ENCODE measurements around the gene LMTK2.

LMTK2 gene

DNA sequence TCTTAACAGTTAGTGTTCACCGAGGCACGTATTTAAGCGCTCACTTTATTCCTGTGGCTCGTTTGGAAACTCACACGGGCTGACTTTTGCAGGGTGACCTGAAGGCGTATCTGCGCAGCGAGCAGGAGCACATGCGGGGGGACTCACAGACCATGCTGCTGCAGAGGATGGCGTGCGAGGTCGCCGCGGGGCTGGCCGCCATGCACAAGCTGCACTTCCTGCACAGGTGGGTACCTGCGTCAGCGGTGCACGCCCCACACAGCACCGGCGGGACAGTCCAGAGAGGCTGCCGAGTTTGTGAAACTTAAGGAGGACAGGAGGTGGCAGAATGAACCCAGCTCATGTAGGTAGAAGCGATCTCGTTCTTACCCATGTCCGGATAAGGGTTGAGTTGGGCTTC, 64.8 kb downstream of the LMTK2 start:
- H3K27me3 ChIP-seq (ENCODE audit: control insufficient read depth, insufficient read depth, low read length): no peaks in the 10 kb centered on the region
- H3K4me1 ChIP-seq (ENCODE audit: control insufficient read depth, insufficient read depth, low read length): no peaks in the 10 kb centered on the region
- no peak overlapping the region for H3K27ac ChIP-seq (ENCODE audit: low read depth, low read length)
- H3K4me3 ChIP-seq (ENCODE audit: low read length): no peak overlapping the region
- H3K9ac ChIP-seq (ENCODE audit: low read length): no peak overlapping the region
- H3K36me3 ChIP-seq (ENCODE audit: control insufficient read depth, insufficient read depth, low read length): peaks cover 5% of the 10 kb centered on the region

DNA sequence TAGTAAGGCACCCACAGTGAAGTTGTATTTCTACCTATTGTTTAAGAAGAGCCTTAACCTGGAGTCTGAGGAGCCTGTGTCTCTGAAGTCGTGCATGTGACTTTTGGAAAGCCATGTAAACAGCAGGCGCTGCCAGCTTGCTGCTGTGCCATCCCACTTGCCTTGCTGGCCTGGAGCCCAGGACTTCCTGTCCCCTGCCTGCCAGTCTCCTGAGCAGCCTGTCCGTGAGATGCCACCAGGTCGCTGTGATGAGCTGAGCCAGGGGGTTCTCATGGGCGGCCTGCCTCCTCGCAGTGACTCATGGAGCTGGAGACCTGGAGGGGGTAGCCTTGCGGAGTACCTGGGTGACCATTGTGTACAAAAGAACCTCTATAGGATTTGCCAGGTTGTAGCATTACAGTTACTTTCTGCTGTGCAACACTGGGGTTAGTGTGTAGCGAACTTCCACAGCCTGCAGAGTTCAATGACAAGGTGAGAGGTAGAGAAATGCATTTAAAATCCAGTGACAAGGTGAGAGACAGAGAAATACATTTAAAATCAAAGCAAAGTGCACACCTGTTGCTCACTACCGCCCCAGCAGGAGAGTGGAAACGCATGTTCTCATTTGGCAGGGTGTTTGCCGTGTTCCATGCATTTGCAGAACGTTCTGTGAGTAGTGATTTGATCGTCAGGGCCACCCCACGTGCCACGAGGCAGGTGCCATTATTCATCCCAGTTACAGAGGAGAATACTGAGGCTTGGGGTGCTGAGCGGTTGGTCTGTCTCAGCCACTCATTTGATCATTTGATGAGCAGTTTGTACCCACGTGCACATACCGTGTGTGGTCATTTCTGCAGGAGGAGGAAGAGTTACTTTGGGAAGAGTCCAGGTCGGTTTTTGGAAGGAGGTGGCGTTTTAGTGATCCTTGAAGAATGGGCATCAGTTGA, 67.9 kb downstream of the LMTK2 start:
- Histone ChIP-seq H3K27me3 (ENCODE audit: control insufficient read depth, insufficient read depth, low read length) (no peaks in the 10 kb centered on the region), H3K27ac (ENCODE audit: low read depth, low read length) (no peak overlapping the region), H3K4me1 (ENCODE audit: control insufficient read depth, insufficient read depth, low read length) (no peaks in the 10 kb centered on the region), H3K4me3 (ENCODE audit: low read length) (no peak overlapping the region), H3K36me3 (ENCODE audit: control insufficient read depth, insufficient read depth, low read length) (peaks cover 8% of the 10 kb centered on the region), H3K9ac (ENCODE audit: low read length) (no peak overlapping the region)

DNA sequence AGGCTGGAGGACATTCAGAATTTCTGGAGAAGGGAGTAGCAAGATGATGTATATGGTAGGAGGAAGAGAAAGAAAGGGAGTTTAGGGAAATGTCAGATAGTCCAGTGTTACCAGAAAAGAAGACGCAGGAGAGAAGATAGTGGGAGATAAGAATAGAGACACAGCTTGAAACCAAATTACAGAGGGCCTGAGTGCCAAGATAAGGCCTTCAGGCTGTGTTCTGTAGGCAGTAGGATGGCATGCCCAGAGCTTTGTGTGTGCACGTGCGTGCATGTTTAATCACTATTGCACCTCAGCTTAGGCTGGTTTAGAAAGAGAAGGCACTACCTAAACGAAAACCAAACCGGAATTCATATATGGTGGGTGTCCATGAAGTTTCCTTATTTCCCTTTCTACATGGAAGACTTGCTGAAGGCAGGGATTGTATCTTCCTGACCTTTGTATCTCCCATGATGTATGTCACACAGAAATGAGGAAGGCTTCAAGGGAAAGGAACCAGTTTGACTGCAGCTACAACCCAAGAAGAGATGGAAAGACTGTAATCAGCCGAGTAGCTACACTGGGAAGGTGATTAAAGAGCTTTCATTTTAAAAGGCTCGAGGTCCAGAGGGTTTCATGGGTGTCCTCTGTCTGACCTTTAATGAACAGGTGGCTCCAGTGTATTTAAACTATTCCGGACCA, 68.7 kb downstream of the LMTK2 start:
- H3K36me3 ChIP-seq (ENCODE audit: control insufficient read depth, insufficient read depth, low read length): peaks cover 8% of the 10 kb centered on the region

DNA sequence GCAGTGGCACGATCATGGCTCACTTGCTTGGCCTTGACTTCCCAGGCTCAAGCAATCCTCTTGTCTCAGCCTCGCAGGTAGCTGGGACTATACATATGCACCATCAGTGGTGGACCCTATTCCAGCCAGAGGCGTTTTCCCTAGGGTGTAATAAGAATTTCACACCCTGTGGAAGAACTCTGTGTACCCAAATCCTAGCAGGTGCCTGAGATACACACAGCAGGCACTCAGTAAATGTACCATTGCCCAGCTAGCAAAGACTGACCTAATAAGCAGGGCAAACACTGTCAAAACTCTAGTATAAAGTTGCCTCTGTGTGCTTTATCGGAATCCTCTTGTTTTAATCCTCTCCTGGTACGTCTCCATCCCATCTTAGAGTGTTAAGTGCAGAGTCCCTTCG, 70.9 kb downstream of the LMTK2 start:
- peaks cover 3% of the 10 kb centered on the region for H3K36me3 ChIP-seq (ENCODE audit: control insufficient read depth, insufficient read depth, low read length)
- H3K4me3 ChIP-seq (ENCODE audit: low read length): no peak overlapping the region
- H3K27me3 ChIP-seq (ENCODE audit: control insufficient read depth, insufficient read depth, low read length): no peaks in the 10 kb centered on the region
- H3K9ac ChIP-seq (ENCODE audit: low read length): no peak overlapping the region
- no peaks in the 10 kb centered on the region for H3K4me1 ChIP-seq (ENCODE audit: control insufficient read depth, insufficient read depth, low read length)
- H3K27ac ChIP-seq (ENCODE audit: low read depth, low read length): no peak overlapping the region

More for the DNA sequence above, 68.7 kb downstream of the LMTK2 start:
- Histone ChIP-seq H3K4me1 (ENCODE audit: control insufficient read depth, insufficient read depth, low read length) (no peaks in the 10 kb centered on the region), H3K27ac (ENCODE audit: low read depth, low read length) (no peak overlapping the region), H3K27me3 (ENCODE audit: control insufficient read depth, insufficient read depth, low read length) (no peaks in the 10 kb centered on the region), H3K9ac (ENCODE audit: low read length) (no peak overlapping the region), H3K4me3 (ENCODE audit: low read length) (no peak overlapping the region)

DNA sequence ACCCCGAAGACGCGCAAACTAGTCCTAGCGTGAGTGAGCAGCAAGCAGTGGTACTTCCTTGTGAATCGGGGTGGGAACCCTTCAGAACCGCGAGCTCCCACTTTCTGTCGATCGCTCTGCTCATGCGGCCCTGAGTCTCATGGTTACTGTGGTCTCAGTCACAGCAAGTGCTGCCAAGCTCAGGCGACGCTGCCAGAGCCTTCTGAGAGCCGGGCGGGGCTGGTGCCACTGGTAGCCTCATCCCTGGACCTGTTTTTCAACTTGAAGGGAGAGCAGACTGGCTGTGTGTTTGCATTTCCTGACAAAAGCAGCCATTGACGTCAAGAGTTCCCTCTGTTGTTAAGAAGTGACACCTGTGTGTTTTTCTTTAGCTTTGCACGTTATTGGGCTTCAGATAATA, 71.7 kb downstream of the LMTK2 start:
- no peaks in the 10 kb centered on the region for H3K27me3 ChIP-seq (ENCODE audit: control insufficient read depth, insufficient read depth, low read length)
- peaks cover 3% of the 10 kb centered on the region for H3K36me3 ChIP-seq (ENCODE audit: control insufficient read depth, insufficient read depth, low read length)
- H3K9ac ChIP-seq (ENCODE audit: low read length): no peak overlapping the region
- H3K4me3 ChIP-seq (ENCODE audit: low read length): no peak overlapping the region
- no peak overlapping the region for H3K27ac ChIP-seq (ENCODE audit: low read depth, low read length)
- H3K4me1 ChIP-seq (ENCODE audit: control insufficient read depth, insufficient read depth, low read length): no peaks in the 10 kb centered on the region

DNA sequence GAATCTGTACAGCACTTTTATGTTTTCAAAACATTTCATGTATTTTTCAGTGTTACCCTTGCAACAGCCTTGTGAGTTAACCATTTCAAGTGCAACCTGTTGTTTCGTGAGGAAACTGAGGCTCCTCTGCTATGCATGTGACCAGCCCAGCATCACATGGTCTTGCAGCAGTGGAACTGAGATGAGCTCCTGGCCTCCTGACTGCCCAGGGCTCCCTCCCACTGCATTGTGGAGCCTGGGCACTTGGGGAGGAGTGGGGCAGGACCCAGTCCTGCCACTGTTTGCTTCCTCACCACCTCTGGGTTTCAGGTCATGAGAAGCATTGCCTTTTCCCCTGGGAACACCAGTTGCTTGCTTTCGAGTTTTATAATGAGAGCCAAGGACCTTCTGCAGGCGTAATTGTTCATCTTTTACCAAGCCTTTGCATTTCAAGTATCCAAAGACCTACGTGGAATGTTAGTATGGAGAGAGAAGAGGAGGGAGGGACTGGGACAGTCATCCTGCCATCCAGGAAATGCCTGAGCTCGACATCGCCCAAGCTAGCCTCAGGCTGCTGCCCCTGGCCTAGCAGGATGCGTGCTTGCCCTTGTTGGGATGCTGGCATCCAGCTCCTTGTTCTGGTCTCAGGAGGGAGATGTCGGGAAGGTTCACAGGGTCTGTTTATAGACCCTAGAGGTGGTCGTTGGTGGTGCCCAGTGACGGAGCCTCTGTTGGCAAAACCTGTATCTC, 72.3 kb downstream of the LMTK2 start:
- Histone ChIP-seq H3K9ac (ENCODE audit: low read length) (no peak overlapping the region), H3K27ac (ENCODE audit: low read depth, low read length) (no peak overlapping the region), H3K36me3 (ENCODE audit: control insufficient read depth, insufficient read depth, low read length) (peaks cover 3% of the 10 kb centered on the region), H3K4me1 (ENCODE audit: control insufficient read depth, insufficient read depth, low read length) (no peaks in the 10 kb centered on the region), H3K4me3 (ENCODE audit: low read length) (no peak overlapping the region), H3K27me3 (ENCODE audit: control insufficient read depth, insufficient read depth, low read length) (no peaks in the 10 kb centered on the region)

DNA sequence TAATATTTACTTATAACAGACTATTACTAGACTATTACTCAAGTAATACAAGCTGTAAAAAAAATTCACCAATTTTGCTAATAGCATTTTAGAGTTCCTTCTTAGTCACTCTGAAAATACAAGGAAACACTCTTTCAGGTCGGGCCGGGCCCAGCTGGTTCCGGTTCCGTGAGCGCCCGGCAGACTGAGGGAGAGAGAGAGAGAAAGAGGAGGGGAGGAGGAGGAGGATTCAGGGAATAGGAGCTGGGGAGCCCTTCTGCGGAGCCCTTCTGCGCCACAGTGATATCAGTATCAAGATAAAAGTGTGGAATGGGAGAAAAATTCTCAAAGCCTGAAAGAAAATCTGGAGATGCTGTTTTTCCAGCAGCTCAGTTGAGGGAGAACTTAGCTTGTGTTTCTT, 74.1 kb downstream of the LMTK2 start:
- Histone ChIP-seq H3K4me1 (ENCODE audit: control insufficient read depth, insufficient read depth, low read length) (no peaks in the 10 kb centered on the region), H3K27me3 (ENCODE audit: control insufficient read depth, insufficient read depth, low read length) (no peaks in the 10 kb centered on the region), H3K4me3 (ENCODE audit: low read length) (no peak overlapping the region), H3K9ac (ENCODE audit: low read length) (no peak overlapping the region), H3K27ac (ENCODE audit: low read depth, low read length) (no peak overlapping the region), H3K36me3 (ENCODE audit: control insufficient read depth, insufficient read depth, low read length) (peaks cover 3% of the 10 kb centered on the region)

DNA sequence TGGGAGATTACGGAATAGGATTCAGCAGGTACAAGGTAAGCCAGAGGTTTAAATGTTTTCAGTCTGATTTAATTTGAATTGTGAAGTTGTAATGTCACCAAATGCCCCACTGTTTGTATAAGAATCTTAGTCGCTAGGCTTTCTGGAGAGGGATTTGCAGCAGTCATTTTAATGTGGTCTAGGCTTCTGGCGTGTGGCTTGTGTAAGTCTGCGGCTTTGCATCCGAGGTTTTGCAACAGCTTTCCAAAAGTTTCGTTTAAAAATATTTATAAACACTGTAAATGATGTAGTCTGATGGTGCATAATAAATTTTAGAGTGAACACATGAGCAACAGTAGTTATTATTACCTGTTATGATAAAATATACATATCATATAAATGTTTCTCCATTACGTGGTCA, 78.4 kb downstream of the LMTK2 start:
- H3K9ac ChIP-seq (ENCODE audit: low read length): no peak overlapping the region
- H3K4me3 ChIP-seq (ENCODE audit: low read length): no peak overlapping the region
- peaks cover 5% of the 10 kb centered on the region for H3K36me3 ChIP-seq (ENCODE audit: control insufficient read depth, insufficient read depth, low read length)
- H3K27me3 ChIP-seq (ENCODE audit: control insufficient read depth, insufficient read depth, low read length): no peaks in the 10 kb centered on the region
- no peak overlapping the region for H3K27ac ChIP-seq (ENCODE audit: low read depth, low read length)
- H3K4me1 ChIP-seq (ENCODE audit: control insufficient read depth, insufficient read depth, low read length): no peaks in the 10 kb centered on the region

DNA sequence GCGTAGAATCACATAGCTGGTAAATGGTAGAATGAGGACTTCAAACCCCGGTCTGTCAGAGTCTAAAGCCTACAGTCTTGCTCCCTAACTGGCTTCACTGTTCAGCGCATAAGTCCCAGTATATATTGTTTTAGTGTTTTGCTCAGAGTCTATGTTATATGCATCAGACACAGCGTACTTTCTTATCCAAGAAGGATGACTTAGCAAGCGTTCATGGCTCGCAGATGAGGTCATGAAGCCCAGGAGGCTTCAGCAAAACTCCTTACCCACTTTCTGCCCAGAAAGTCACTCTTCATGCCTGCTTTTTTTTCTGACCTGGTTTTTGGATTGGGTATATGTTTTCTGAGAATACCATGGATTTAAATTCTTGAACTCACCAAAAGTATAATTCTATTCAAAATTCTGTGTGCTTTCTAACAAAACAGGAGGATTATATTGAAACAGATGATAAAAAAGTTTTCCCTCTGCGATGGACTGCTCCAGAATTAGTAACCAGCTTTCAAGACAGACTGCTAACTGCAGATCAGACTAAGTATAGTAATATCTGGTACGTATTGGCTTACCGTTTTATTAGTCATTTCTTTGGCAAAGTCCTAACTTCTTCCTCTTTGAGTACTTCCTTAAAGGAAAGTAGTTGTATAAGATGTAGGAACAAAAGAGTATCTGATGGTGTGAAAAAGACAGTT, 79.9 kb downstream of the LMTK2 start:
- Histone ChIP-seq H3K27ac (ENCODE audit: low read depth, low read length) (peak overlapping the region; percentile 25), H3K27me3 (ENCODE audit: control insufficient read depth, insufficient read depth, low read length) (no peaks in the 10 kb centered on the region), H3K4me1 (ENCODE audit: control insufficient read depth, insufficient read depth, low read length) (no peaks in the 10 kb centered on the region), H3K36me3 (ENCODE audit: control insufficient read depth, insufficient read depth, low read length) (peaks cover 5% of the 10 kb centered on the region), H3K4me3 (ENCODE audit: low read length) (no peak overlapping the region), H3K9ac (ENCODE audit: low read length) (no peak overlapping the region)

DNA sequence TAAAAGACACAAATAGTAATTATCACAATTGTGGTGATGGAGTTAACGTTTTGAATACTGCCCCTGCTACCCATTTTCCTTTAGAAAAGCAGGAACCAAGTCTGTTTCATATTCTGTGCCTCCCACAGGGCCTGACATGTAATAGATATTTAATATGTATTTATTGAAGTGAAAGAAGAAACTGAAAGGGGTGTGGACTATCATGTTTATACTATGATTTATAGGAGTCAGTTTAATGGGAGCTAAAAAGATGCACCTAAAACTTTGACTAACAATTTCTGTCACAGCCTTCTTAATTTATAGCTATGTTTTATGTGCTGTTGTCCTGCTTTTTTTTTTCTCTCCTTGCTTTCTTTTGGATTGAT, 80.5 kb downstream of the LMTK2 start:
- Histone ChIP-seq H3K4me1 (ENCODE audit: control insufficient read depth, insufficient read depth, low read length) (no peaks in the 10 kb centered on the region), H3K27me3 (ENCODE audit: control insufficient read depth, insufficient read depth, low read length) (no peaks in the 10 kb centered on the region), H3K9ac (ENCODE audit: low read length) (no peak overlapping the region), H3K36me3 (ENCODE audit: control insufficient read depth, insufficient read depth, low read length) (peaks cover 8% of the 10 kb centered on the region), H3K27ac (ENCODE audit: low read depth, low read length) (peak overlapping the region; percentile 25), H3K4me3 (ENCODE audit: low read length) (no peak overlapping the region)

DNA sequence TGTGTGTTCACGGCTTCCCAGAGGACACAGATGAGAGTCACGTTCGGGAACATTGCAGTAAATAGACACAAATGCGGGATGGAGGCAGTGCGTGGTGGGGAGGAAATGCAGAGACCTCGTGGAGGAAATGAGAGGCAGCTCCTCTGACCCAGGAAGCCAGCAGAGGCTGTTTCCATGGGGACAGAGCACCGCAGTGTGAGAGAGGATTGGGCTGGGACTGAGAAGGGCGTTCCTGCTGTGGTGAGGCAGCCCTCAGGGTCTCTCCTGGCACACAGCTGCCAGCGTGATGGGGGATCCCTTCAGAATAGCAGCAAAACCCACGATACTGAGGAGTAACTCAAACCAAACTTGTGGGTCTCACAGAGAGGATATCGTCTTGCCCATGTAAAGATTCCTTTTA, 82.9 kb downstream of the LMTK2 start:
- H3K9ac ChIP-seq (ENCODE audit: low read length): no peak overlapping the region
- no peaks in the 10 kb centered on the region for H3K4me1 ChIP-seq (ENCODE audit: control insufficient read depth, insufficient read depth, low read length)
- no peak overlapping the region for H3K4me3 ChIP-seq (ENCODE audit: low read length)
- no peaks in the 10 kb centered on the region for H3K27me3 ChIP-seq (ENCODE audit: control insufficient read depth, insufficient read depth, low read length)
- no peak overlapping the region for H3K27ac ChIP-seq (ENCODE audit: low read depth, low read length)
- peaks cover 15% of the 10 kb centered on the region for H3K36me3 ChIP-seq (ENCODE audit: control insufficient read depth, insufficient read depth, low read length)
